SU-DHL-6 (cell line): ENCODE results near the gene ZNF579.

Experiments used
- CTCF ChIP-seq: fragments of 200-600 bp; sonication (generic); IDR thresholded peaks from one replicate; pipeline ENCODE4 v1.5.1; 2017; ENCODE audit warnings: antibody characterized with exemption, mild to moderate bottlenecking, low read length, moderate library complexity; ENCODE audit not compliant: insufficient read depth, poor library complexity, severe bottlenecking
- EZH2phosphoT487 ChIP-seq: fragments of 200-600 bp; sonication (generic), shearing (Covaris generic); conservative IDR thresholded peaks from 2 replicates; pipeline ENCODE4 v1.6.1; 2018; ENCODE audit warnings: mild to moderate bottlenecking, antibody characterized with exemption, low read length, moderate library complexity, mixed read lengths

GRCh38 chr19:55624109-55625003, 43.7 kb upstream of the ZNF579 start, which contains the start of gene ZNF784:
- TF ChIP-seq CTCF (no peak), EZH2phosphoT487 (no peak)
